C4-2B (cell line): ENCODE measurements around the gene HLTF.

ENCODE experiments used
- ZFX ChIP-seq: fragments of 450-650 bp; IDR thresholded peaks from 2 replicates; pipeline ENCODE4 v1.6.1; 2017
- TF ChIP-seq, protein P1 (sequence below): fragments of 450-650 bp; conservative IDR thresholded peaks from 2 replicates; pipeline ENCODE4 v1.5.1; 2017; ENCODE audit warnings: mild to moderate bottlenecking

DNA sequence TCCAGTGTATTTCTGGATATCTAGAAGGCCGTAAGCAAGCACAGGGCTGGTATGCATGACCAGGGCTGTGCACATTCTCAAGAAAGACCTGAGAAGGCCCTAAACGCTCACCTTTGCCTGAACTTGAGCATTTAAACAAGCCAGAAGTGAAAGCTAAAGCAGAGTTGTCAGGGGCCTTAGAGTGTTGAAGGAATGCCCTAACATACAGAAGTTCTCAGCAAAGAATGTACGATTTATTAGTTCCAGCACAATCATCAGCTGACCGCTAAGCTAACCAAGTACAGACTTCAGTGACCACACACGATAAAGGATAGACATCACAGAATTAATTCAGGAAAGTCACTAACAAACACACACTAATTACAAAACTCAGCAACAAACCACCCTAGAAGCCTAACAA lies 8.7 kb downstream of the HLTF start:
- TF ChIP-seq, protein P1, sequence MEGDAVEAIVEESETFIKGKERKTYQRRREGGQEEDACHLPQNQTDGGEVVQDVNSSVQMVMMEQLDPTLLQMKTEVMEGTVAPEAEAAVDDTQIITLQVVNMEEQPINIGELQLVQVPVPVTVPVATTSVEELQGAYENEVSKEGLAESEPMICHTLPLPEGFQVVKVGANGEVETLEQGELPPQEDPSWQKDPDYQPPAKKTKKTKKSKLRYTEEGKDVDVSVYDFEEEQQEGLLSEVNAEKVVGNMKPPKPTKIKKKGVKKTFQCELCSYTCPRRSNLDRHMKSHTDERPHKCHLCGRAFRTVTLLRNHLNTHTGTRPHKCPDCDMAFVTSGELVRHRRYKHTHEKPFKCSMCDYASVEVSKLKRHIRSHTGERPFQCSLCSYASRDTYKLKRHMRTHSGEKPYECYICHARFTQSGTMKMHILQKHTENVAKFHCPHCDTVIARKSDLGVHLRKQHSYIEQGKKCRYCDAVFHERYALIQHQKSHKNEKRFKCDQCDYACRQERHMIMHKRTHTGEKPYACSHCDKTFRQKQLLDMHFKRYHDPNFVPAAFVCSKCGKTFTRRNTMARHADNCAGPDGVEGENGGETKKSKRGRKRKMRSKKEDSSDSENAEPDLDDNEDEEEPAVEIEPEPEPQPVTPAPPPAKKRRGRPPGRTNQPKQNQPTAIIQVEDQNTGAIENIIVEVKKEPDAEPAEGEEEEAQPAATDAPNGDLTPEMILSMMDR, result no peak
- no peak for TF ChIP-seq ZFX
